HCT116 (cell line): ENCODE data around the gene MAP7.

Experiments used
- CEBPB ChIP-seq: IDR thresholded peaks from 2 replicates; pipeline ENCODE4 v1.6.1; 2012; ENCODE audit warnings: low read depth
- CTCF ChIP-seq, 3 experiments: fragments of 200-600 bp in 1 of 3; sonication (generic) in 1 of 3; IDR thresholded peaks in 2 of 3; conservative IDR thresholded peaks in 1 of 3; 2 replicates each; pipeline ENCODE4 v1.5.1; 2012 to 2017; ENCODE audit warnings: low read depth in 2 of 3, low read length in 2 of 3, antibody characterized with exemption in 1 of 3, borderline replicate concordance in 1 of 3, control low read depth in 1 of 3, mild to moderate bottlenecking in 1 of 3, mixed read lengths in 1 of 3, mixed run types in 1 of 3, moderate library complexity in 1 of 3; ENCODE audit not compliant: insufficient read depth in 1 of 3
- EGR1 ChIP-seq: IDR thresholded peaks from 2 replicates; pipeline ENCODE4 v1.6.1; 2012; ENCODE audit warnings: low read depth
- EZH2 ChIP-seq: fragments of 200-600 bp; sonication (generic); IDR thresholded peaks from 2 replicates; pipeline ENCODE4 v1.6.1; 2017; ENCODE audit warnings: antibody characterized with exemption, mixed run types
- EZH2phosphoT487 ChIP-seq: fragments of 200-600 bp; IDR thresholded peaks from 2 replicates; pipeline ENCODE4 v1.6.1; 2018; ENCODE audit warnings: antibody characterized with exemption, borderline replicate concordance
- JUND ChIP-seq: IDR thresholded peaks from 2 replicates; pipeline ENCODE4 v1.6.1; 2012
- MAX ChIP-seq: IDR thresholded peaks from 2 replicates; pipeline ENCODE4 v1.6.1; 2012
- POLR2A ChIP-seq: IDR thresholded peaks from 2 replicates; pipeline ENCODE4 v1.7.0; 2011; ENCODE audit warnings: borderline replicate concordance; ENCODE audit not compliant: insufficient read depth, insufficient read length; ENCODE audit errors: extremely low read depth
- SP1 ChIP-seq: IDR thresholded peaks from 2 replicates; pipeline ENCODE4 v1.6.1; 2012; ENCODE audit warnings: low read depth
- YY1 ChIP-seq: IDR thresholded peaks from 2 replicates; pipeline ENCODE4 v1.6.1; 2011; ENCODE audit warnings: low read length, low read depth, moderate library complexity, mild to moderate bottlenecking; ENCODE audit not compliant: insufficient replicate concordance; ENCODE audit errors: extremely low read depth

- TF ChIP-seq CTCF (IDR thresholded peaks at IDR 0.05 in 2 of 3, conservative IDR thresholded peaks at IDR 0.05 in 1 of 3; ENCODE audit: borderline replicate concordance in 1 of 3, insufficient read depth in 1 of 3, low read depth in 2 of 3, low read length in 2 of 3) (no peak), SP1 (no peak), JUND (no peak), POLR2A (no peak), CEBPB (no peak), EZH2phosphoT487 (no peak), YY1 (no peak), EGR1 (no peak), EZH2 (no peak), MAX (no peak)
These were observed 225.4 kb downstream of the MAP7 start for GRCh38 chr6:136324686-136325380.
